Keratinocyte (primary cell): Measurements from ENCODE around the gene ZNF512B. TPM values are rescaled to one million over a fixed set of nuclear protein-coding genes. Genes with fewer than 3 reads are reported as not detected.
A peak's percentile ranks its signal among the peaks of the same experiment; 100 is the strongest.
"Not testable (repeated sequence)": the region's sequence is repeated elsewhere in the genome, so short reads cannot be mapped to it uniquely, and the experiment has no call there.

Experiments
- DNase-seq: peaks from one replicate; pipeline ENCODE4 v3.0.0-alpha.2; 2011; ENCODE audit warnings: low read depth, missing footprints, low spot score
- FAIRE-seq: peaks from 2 replicates; lab custom pipeline; 2011; peaks lifted over from hg19 to GRCh38; lab: Jason Lieb, UNC
- H2AFZ ChIP-seq: 2 replicates; pipeline ENCODE4 v1.6.0; 2012; ENCODE audit warnings: low read length, control low read depth, inconsistent platforms; ENCODE audit not compliant: control insufficient read depth
- H3K27ac ChIP-seq: 2 replicates; pipeline ENCODE4 v1.5.1; 2011; ENCODE audit warnings: low read length; ENCODE audit not compliant: control insufficient read depth, insufficient read depth
- H3K27me3 ChIP-seq: 3 replicates; pipeline ENCODE4 v1.6.0; 2011; ENCODE audit warnings: low read length; ENCODE audit not compliant: control insufficient read depth, insufficient read depth; ENCODE audit errors: extremely low read depth
- H3K36me3 ChIP-seq, 2 experiments: 2 replicates in 1 of 2; 3 replicates in 1 of 2; pipeline ENCODE4 v1.5.1; 2011; ENCODE audit warnings: low read length in 2 of 2, mild to moderate bottlenecking in 1 of 2; ENCODE audit not compliant: control insufficient read depth in 2 of 2, insufficient read depth in 2 of 2; ENCODE audit errors: extremely low read depth in 1 of 2
- H3K4me1 ChIP-seq: 3 replicates; pipeline ENCODE4 v1.5.1; 2011; ENCODE audit warnings: low read length; ENCODE audit not compliant: control insufficient read depth, insufficient read depth; ENCODE audit errors: extremely low read depth
- H3K4me2 ChIP-seq: 3 replicates; pipeline ENCODE4 v1.6.0; 2011; ENCODE audit warnings: low read depth, low read length; ENCODE audit not compliant: control insufficient read depth, insufficient read depth; ENCODE audit errors: extremely low read depth
- H3K4me3 ChIP-seq, 3 experiments: fragments of 200-600 bp in 1 of 3; sonication (generic) in 1 of 3; 2 replicates in 2 of 3; 3 replicates in 1 of 3; pipeline ENCODE4 v1.5.1; 2011 to 2016; ENCODE audit warnings: low read length in 3 of 3, mild to moderate bottlenecking in 3 of 3, control low read depth in 2 of 3, inconsistent platforms in 1 of 3, low read depth in 1 of 3, mixed read lengths in 1 of 3, mixed run types in 1 of 3, moderate library complexity in 1 of 3; ENCODE audit not compliant: control insufficient read depth in 2 of 3, insufficient read depth in 2 of 3; ENCODE audit errors: extremely low read depth in 1 of 3
- H3K79me2 ChIP-seq: 2 replicates; pipeline ENCODE4 v1.6.0; 2012; ENCODE audit warnings: low read length; ENCODE audit not compliant: control insufficient read depth, insufficient read depth
- H3K9ac ChIP-seq: 3 replicates; pipeline ENCODE4 v1.6.0; 2011; ENCODE audit warnings: low read length; ENCODE audit not compliant: control insufficient read depth, insufficient read depth; ENCODE audit errors: extremely low read depth
- H3K9me1 ChIP-seq: 3 replicates; pipeline ENCODE4 v1.6.0; 2011; ENCODE audit warnings: low read length; ENCODE audit not compliant: control insufficient read depth, insufficient read depth; ENCODE audit errors: extremely low read depth
- H3K9me3 ChIP-seq: 2 replicates; pipeline ENCODE4 v1.5.1; 2012; ENCODE audit warnings: low read depth, low read length; ENCODE audit not compliant: control insufficient read depth
- H4K20me1 ChIP-seq: 3 replicates; pipeline ENCODE4 v1.6.0; 2011; ENCODE audit warnings: low read length; ENCODE audit not compliant: control insufficient read depth, insufficient read depth; ENCODE audit errors: extremely low read depth
- CTCF ChIP-seq, 3 experiments: IDR thresholded peaks in 1 of 3; conservative IDR thresholded peaks in 1 of 3; optimal IDR thresholded peaks in 1 of 3; 2 replicates in 2 of 3; 3 replicates in 1 of 3; pipeline versions ENCODE3 to v1.5.1; 2011; ENCODE audit warnings: low read length in 3 of 3, mild to moderate bottlenecking in 3 of 3, moderate library complexity in 2 of 3, control low read depth in 1 of 3, inconsistent platforms in 1 of 3; ENCODE audit not compliant: insufficient read depth in 2 of 3; ENCODE audit errors: extremely low read depth in 1 of 3
- EZH2 ChIP-seq: IDR thresholded peaks from one replicate; pipeline ENCODE4 v1.6.1; 2012; ENCODE audit warnings: inconsistent platforms, mild to moderate bottlenecking, low read length, moderate library complexity
- dilution Hi-C: fragments of 300-500 bp; cut with MboI; formaldehyde crosslinking; loops from one replicate; pipeline ENCODE4 v1.7.0; 2020; ENCODE audit warnings: low sequenced_read_pairs; ENCODE audit not compliant: extremely low pct_ligation_motif_present
- polyA minus RNA-seq, 3 experiments: library from RNA; depleted of rRNA, polyadenylated mRNA; stranded (reverse); fragments of >200 nt; gene quantifications; 1 replicate in 1 of 3; 2 replicates in 1 of 3; 3 replicates in 1 of 3; pipeline ENCODE4 v1.2.3, GENCODE V29; 2011
- polyA plus RNA-seq, 5 experiments: library from polyadenylated mRNA; depleted of rRNA in 3 of 5; stranded (reverse) in 3 of 5; stranded (forward) in 1 of 5; unstranded in 1 of 5; fragments of >200 nt; gene quantifications; 1 replicate in 1 of 5; 2 replicates in 3 of 5; 3 replicates in 1 of 5; pipeline versions ENCODE4 v1.2.1 to v1.2.3, GENCODE V29; 2011 to 2012; ENCODE audit warnings: missing spikeins in 2 of 5, low read depth in 1 of 5, low replicate concordance in 1 of 5

Gene ZNF512B
- polyA plus RNA-seq (2.4 to 4.4 TPM (median 3.8 TPM) in 3 replicates), polyA minus RNA-seq (4.3 to 11.5 TPM (median 4.4 TPM) in 3 replicates)
- polyA plus RNA-seq (2011; ENCODE audit: low read depth): 1.6 TPM
- polyA plus RNA-seq (2011; cell fraction: cytosol; rRNA removed): 2.5 and 4.4 TPM in 2 replicates
- 12.8 and 17.8 TPM in 2 replicates for polyA plus RNA-seq (2011; cell fraction: nucleus; rRNA removed)
- 4.8 and 10.8 TPM in 2 replicates for polyA plus RNA-seq (2012; ENCODE audit: low replicate concordance)
- polyA minus RNA-seq (2011; cell fraction: cytosol; rRNA and poly(A)+ RNA removed): 9.4 TPM
- 7.5 and 7.9 TPM in 2 replicates for polyA minus RNA-seq (2011; cell fraction: nucleus; rRNA and poly(A)+ RNA removed)

- Histone ChIP-seq H3K4me2 (peak within 1 kb of the TSS; percentile 94), H3K9me1 (no peaks in the 10 kb centered on the region), H3K9me3 (peaks cover 4% of the 10 kb centered on the region), H3K36me3 (peaks cover 7 to 8% of the 10 kb centered on the region in 2 experiments), H3K9ac (peak within 1 kb of the TSS; percentile 75), H4K20me1 (no peaks in the 10 kb centered on the region), H3K27me3 (peaks cover 4% of the 10 kb centered on the region), H3K27ac (no peak within 1 kb of the TSS), H3K4me1 (peaks cover 7% of the 10 kb centered on the region), H2AFZ (peak within 1 kb of the TSS; percentile 19), H3K4me3 (peak within 1 kb of the TSS; percentile 59 to 75 (median 72)), H3K79me2 (peaks cover 12% of the 10 kb centered on the region)
- DNase-seq (no peak), FAIRE-seq (no peak)
- TF ChIP-seq EZH2: no peak
- dilution Hi-C loops: no loop called here
Observed at GRCh38 chr20:63969838-63970713, at the start of gene ZNF512B. Gene ZNF512B (minus strand): TSS chr20:63969930. CDS start chr20:63967950, 1,980 bp downstream.

- Histone ChIP-seq H3K27me3 (no peaks in the 10 kb centered on the region), H3K4me1 (no peaks in the 10 kb centered on the region), H3K27ac (no peak overlapping the region), H3K36me3 (peaks cover 21 to 37% of the 10 kb centered on the region in 2 experiments), H4K20me1 (no peaks in the 10 kb centered on the region), H3K9ac (no peak overlapping the region), H3K4me2 (no peak overlapping the region), H3K9me3 (no peaks in the 10 kb centered on the region), H3K4me3 (no peak overlapping the region), H2AFZ (no peak overlapping the region), H3K9me1 (no peaks in the 10 kb centered on the region), H3K79me2 (no peaks in the 10 kb centered on the region)
- FAIRE-seq (no peak), DNase-seq (no peak)
- dilution Hi-C loops: no loop called here
- TF ChIP-seq CTCF (optimal IDR thresholded peaks at IDR 0.05 in 1 of 3, IDR thresholded peaks at IDR 0.05 in 1 of 3, conservative IDR thresholded peaks at IDR 0.05 in 1 of 3; ENCODE audit: extremely low read depth in 1 of 3, insufficient read depth in 2 of 3, low read length in 3 of 3): no peak
Observed at GRCh38 chr20:64015635-64016034, 45.9 kb upstream of the ZNF512B start.

GRCh38 chr20:64012385-64013154, 42.8 kb upstream of the ZNF512B start:
- H2AFZ ChIP-seq, H3K4me2 ChIP-seq, H3K4me1 ChIP-seq, FAIRE-seq, H4K20me1 ChIP-seq, H3K9me3 ChIP-seq, H3K79me2 ChIP-seq, dilution Hi-C loops, H3K4me3 ChIP-seq, H3K27me3 ChIP-seq, H3K9me1 ChIP-seq, DNase-seq, H3K9ac ChIP-seq, H3K27ac ChIP-seq: not testable (repeated sequence)
- H3K36me3 ChIP-seq: peaks cover 18 to 39% of the 10 kb centered on the region in 2 experiments
